A549 (cell line): ENCODE data around the gene HERC4.

Experiments
- BHLHE40 ChIP-seq: IDR thresholded peaks from 2 replicates; pipeline ENCODE4 v1.6.1; 2012; ENCODE audit warnings: low read depth, low read length, inconsistent platforms
- CTCF ChIP-seq: fragments of >200 bp; sonication (Bioruptor Twin); formaldehyde crosslinking; IDR thresholded peaks from 3 replicates; pipeline ENCODE4 v1.5.1; 2016
- NPAS2 ChIP-seq: fragments of 250-450 bp; sonication (Bioruptor Pico); IDR thresholded peaks from 2 replicates; pipeline ENCODE4 v1.8.0; 2022; ENCODE audit warnings: mild to moderate bottlenecking, moderate library complexity, borderline replicate concordance
- POLR2A ChIP-seq: IDR thresholded peaks from 2 replicates; pipeline ENCODE4 v1.6.1; 2012; ENCODE audit warnings: mild to moderate bottlenecking, low read length
- POLR2AphosphoS2 ChIP-seq: conservative IDR thresholded peaks from 2 replicates; pipeline ENCODE4 v1.6.1; 2012; ENCODE audit warnings: low read length, improper control_type of control experiment, inconsistent platforms
- RARB ChIP-seq: fragments of 250-450 bp; sonication (Bioruptor Pico); IDR thresholded peaks from 2 replicates; pipeline ENCODE4 v1.8.0; 2021; ENCODE audit warnings: mild to moderate bottlenecking, moderate library complexity

GRCh38 chr10:67936416-67936815, 138.7 kb downstream of the HERC4 start:
- no peak for TF ChIP-seq POLR2AphosphoS2
- TF ChIP-seq POLR2A: no peak
- TF ChIP-seq RARB: no peak
- no peak for TF ChIP-seq CTCF
- TF ChIP-seq NPAS2: no peak
- TF ChIP-seq BHLHE40: no peak
